K562 (cell line): ENCODE measurements around the gene RABL6. TPM values are rescaled to one million over a fixed set of nuclear protein-coding genes. Genes with fewer than 3 reads are reported as not detected.

Experiments used
- ATAC-seq: fragments of 200-7000 bp; cut with Tn5 transposase; 3 replicates; pipeline ENCODE4 v1.9.1; 2020; ENCODE audit warnings: moderate library complexity
- BruUV-seq: library from RNA; stranded (reverse); fragments of 400-500 nt; replicated peaks from 2 replicates; lab custom pipeline; 2021; lab: Mats Ljungman, UMichigan
- CTCF ChIA-PET: fragments of 300-600 bp; formaldehyde crosslinking; extraction: SDS; loops from one replicate; lab custom pipeline; 2021; ENCODE audit warnings: low intra/inter-chr PET ratio; lab: Yijun Ruan, JAX
- POLR2A ChIA-PET: fragments of 300-600, 350-650 bp; sonication (Branson Sonifier 250); formaldehyde crosslinking; extraction: SDS; loops from one replicate; lab custom pipeline; 2021; ENCODE audit warnings: antibody characterized with exemption, inconsistent platforms; lab: Yijun Ruan, JAX
- DNase-seq, 4 experiments: peaks; one replicate each; pipeline versions ENCODE4 v3.0.0 to v3.0.0-alpha.2; 2011 to 2018; ENCODE audit warnings: low spot score in 3 of 4, mixed read lengths in 3 of 4; ENCODE audit errors: extremely low read depth in 1 of 4
- FAIRE-seq: peaks from 2 replicates; lab custom pipeline; 2011; peaks lifted over from hg19 to GRCh38; lab: Jason Lieb, UNC
- H2AFZ ChIP-seq: 2 replicates; pipeline ENCODE4 v1.6.0; 2011; ENCODE audit warnings: low read depth, low read length, control low read depth, inconsistent platforms
- H3K27ac ChIP-seq: fragments of 200-600 bp; 3 replicates; pipeline ENCODE4 v1.8.0; 2011; ENCODE audit warnings: low read depth, mild to moderate bottlenecking, control low read depth, inconsistent platforms, low read length, moderate library complexity, mixed read lengths; ENCODE audit errors: extremely low read depth
- H3K27me3 ChIP-seq, 2 experiments: fragments of 300-600 bp in 1 of 2; 2 replicates in 1 of 2; 3 replicates in 1 of 2; pipeline versions ENCODE4 v1.6.0 to v1.8.0; 2011; ENCODE audit warnings: inconsistent platforms in 2 of 2, low read length in 2 of 2, mild to moderate bottlenecking in 1 of 2, mixed read lengths in 1 of 2, moderate library complexity in 1 of 2; ENCODE audit not compliant: control insufficient read depth in 2 of 2, insufficient read depth in 2 of 2
- H3K36me3 ChIP-seq: fragments of 300-600 bp; 3 replicates; pipeline ENCODE4 v1.8.0; 2011; ENCODE audit warnings: mild to moderate bottlenecking, low read length, inconsistent platforms; ENCODE audit not compliant: control insufficient read depth, insufficient read depth
- H3K4me1 ChIP-seq, 2 experiments: fragments of 200-600 bp in 1 of 2; replicated peaks in 1 of 2; 2 replicates in 1 of 2; 3 replicates in 1 of 2; pipeline versions ENCODE4 v1.5.1 to v1.8.0; 2011; ENCODE audit warnings: inconsistent platforms in 2 of 2, low read length in 2 of 2, mild to moderate bottlenecking in 1 of 2, mixed read lengths in 1 of 2, moderate library complexity in 1 of 2; ENCODE audit not compliant: control insufficient read depth in 2 of 2, insufficient read depth in 2 of 2
- H3K4me2 ChIP-seq: 2 replicates; pipeline ENCODE4 v1.6.1; 2011; ENCODE audit warnings: low read length, control low read depth, inconsistent platforms, mixed read lengths; ENCODE audit not compliant: insufficient read depth
- H3K4me3 ChIP-seq: fragments of 200-600 bp; sonication (generic), shearing (Covaris generic); 2 replicates; pipeline ENCODE4 v1.5.1; 2016; ENCODE audit warnings: control low read depth, inconsistent platforms
- H3K79me2 ChIP-seq: fragments of 200-600 bp; 3 replicates; pipeline ENCODE4 v1.8.0; 2011; ENCODE audit warnings: low read length, inconsistent platforms; ENCODE audit not compliant: control insufficient read depth, insufficient read depth
- H3K9ac ChIP-seq, 2 experiments: 2 replicates each; pipeline versions ENCODE4 v1.6.0 to v1.6.1; 2011; ENCODE audit warnings: low read depth in 2 of 2, low read length in 2 of 2, control low read depth in 1 of 2, inconsistent platforms in 1 of 2, mild to moderate bottlenecking in 1 of 2, mixed read lengths in 1 of 2; ENCODE audit not compliant: insufficient read depth in 1 of 2
- H3K9me1 ChIP-seq: one replicate; pipeline ENCODE4 v1.6.0; 2011; ENCODE audit warnings: inconsistent platforms, mild to moderate bottlenecking, low read length, moderate library complexity; ENCODE audit not compliant: control insufficient read depth, insufficient read depth
- H3K9me3 ChIP-seq: replicated peaks from 2 replicates; pipeline ENCODE4 v1.5.1; 2011; ENCODE audit warnings: low read depth, low read length, inconsistent platforms; ENCODE audit not compliant: control insufficient read depth, insufficient read depth
- H4K20me1 ChIP-seq: replicated peaks from 2 replicates; pipeline ENCODE4 v1.6.1; 2011; ENCODE audit warnings: low read length, inconsistent platforms, mixed read lengths; ENCODE audit not compliant: control insufficient read depth, insufficient read depth
- BRD9 ChIP-seq: fragments of 450-650 bp; IDR thresholded peaks from 2 replicates; pipeline ENCODE4 v1.6.1; 2018; ENCODE audit warnings: low read depth; ENCODE audit not compliant: partially characterized antibody
- ETV6 ChIP-seq, 3 experiments: fragments of 150-350 bp in 1 of 3; sonication (generic) in 1 of 3; formaldehyde crosslinking in 1 of 3; IDR thresholded peaks; 2 replicates each; pipeline versions ENCODE4 v1.6.1 to v1.8.0; 2014 to 2022; ENCODE audit warnings: borderline replicate concordance in 2 of 3, low read depth in 2 of 3, antibody characterized with exemption in 1 of 3, low read length in 1 of 3, mild to moderate bottlenecking in 1 of 3, missing genetic modification reagents in 1 of 3
- MEF2D ChIP-seq: conservative IDR thresholded peaks from 2 replicates; pipeline ENCODE4 v1.6.1; 2016; ENCODE audit warnings: low read depth, missing genetic modification characterization, missing compliant biosample characterization
- POLR2G ChIP-seq: fragments of 200-400 bp; formaldehyde crosslinking; IDR thresholded peaks from 2 replicates; pipeline ENCODE4 v1.6.1; 2017; ENCODE audit warnings: low read depth, mild to moderate bottlenecking, antibody characterized with exemption, low read length, moderate library complexity
- SMAD3 ChIP-seq: fragments of 450-650 bp; formaldehyde crosslinking; conservative IDR thresholded peaks from 2 replicates; pipeline ENCODE4 v1.4.0; 2020; ENCODE audit warnings: mild to moderate bottlenecking
- ZNF764 ChIP-seq: fragments of 250-450 bp; sonication (Bioruptor Pico); IDR thresholded peaks from 2 replicates; pipeline ENCODE4 v1.4.0; 2020; ENCODE audit warnings: low read depth, mild to moderate bottlenecking, moderate library complexity
- WGBS: fragments of 100-300 bp; shearing (Covaris generic); methylation state at CpG from one replicate; pipeline ENCODE4 v1.1.6; 2016; ENCODE audit warnings: low coverage, mixed read lengths; ENCODE audit not compliant: insufficient coverage; ENCODE audit errors: missing lambda C conversion rate; 5-methylcytosine and 5-hydroxymethylcytosine counted together
- in situ Hi-C: fragments of 300-500 bp; cut with MboI; formaldehyde crosslinking; loops from 4 replicates; pipeline ENCODE4 v1.15.0; 2018; ENCODE audit warnings: inconsistent platforms, mixed read lengths
- intact Hi-C: fragments of 100-400 bp; cut with micrococcal nuclease; formaldehyde crosslinking; loops from 2 replicates; pipeline ENCODE4 v1.14.2; 2022
- polyA plus RNA-seq, 8 experiments: library from polyadenylated mRNA; depleted of rRNA in 4 of 8; stranded (reverse) in 5 of 8; unstranded in 3 of 8; fragments of >200 nt; fragmentation: Nextera tagmentation in 2 of 8; fragmentation: Illumina TruSeq in 1 of 8; extraction: Ambion mirVana in 2 of 8; extraction: Trizol in 1 of 8; gene quantifications; 2 replicates each; pipeline versions ENCODE4 v1.2.1 to v1.2.3, GENCODE V29; 2011 to 2014; ENCODE audit warnings: inconsistent platforms in 1 of 8, missing spikeins in 1 of 8
- total RNA-seq, 7 experiments: library from RNA; depleted of rRNA in 6 of 7; stranded (reverse); fragments of >200 nt in 6 of 7; fragmentation: Illumina TruSeq in 2 of 7; extraction: Trizol in 2 of 7; gene quantifications; 2 replicates each; pipeline versions ENCODE4 v1.2.1 to v1.2.3, GENCODE V29; 2011 to 2021; ENCODE audit warnings: low replicate concordance in 1 of 7
- TF ChIP-seq, protein P1 (sequence below): sonication (generic); formaldehyde crosslinking; IDR thresholded peaks from 2 replicates; pipeline ENCODE4 v1.8.1; 2023; ENCODE audit warnings: mild to moderate bottlenecking, missing genetic modification reagents

The RABL6 gene
- total and polyA plus RNA-seq, 9 of the 15 experiments (the other 6 are each of a cell fraction or from before 2014, with no cell fraction given): 5.6 to 181 (median 84.5) TPM

DNA sequence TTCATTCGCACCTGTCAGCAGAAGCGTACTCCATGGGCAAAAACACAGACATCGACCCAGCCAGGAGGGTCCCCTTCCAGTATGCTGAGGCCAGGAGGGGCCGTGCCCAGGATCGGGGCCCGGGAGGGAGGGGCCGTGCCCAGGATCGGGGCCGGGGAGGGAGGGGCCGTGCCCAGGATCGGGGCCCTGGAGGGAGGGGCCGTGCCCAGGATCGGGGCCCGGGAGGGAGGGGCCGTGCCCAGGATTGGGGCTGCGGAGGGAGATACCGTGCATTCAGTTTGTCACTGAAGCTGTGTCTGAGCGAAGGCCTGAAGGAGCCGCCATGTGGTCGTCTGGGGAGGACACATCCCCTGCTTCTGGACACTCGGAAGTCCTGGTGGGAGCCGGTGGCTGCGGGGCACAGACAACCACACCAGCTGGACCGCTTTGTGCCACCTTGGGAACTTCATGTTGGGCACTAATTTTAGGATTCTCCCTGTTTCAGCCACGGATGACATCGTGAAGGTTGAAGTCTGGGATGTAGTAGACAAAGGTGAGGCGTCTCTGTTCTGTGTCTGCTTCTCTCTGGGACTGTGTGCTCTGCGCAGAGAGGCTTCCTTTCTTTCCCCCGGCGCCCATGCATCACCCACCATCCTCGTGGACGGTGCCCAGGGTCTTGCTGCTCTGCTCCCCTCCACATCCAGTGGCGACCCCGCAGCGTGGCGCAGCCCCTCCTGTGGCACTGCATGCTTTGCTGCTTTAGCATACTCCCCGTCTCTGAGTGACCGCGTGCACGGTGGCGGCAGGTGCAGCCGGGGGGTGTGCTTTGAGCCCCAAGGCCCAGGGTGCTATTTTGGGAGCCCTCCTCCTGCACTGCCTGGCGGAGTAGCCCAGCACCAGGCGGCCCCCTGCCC, 17.8 kb downstream of the RABL6 start:
- Histone ChIP-seq H3K4me1 (peaks cover 0 to 47% of the 10 kb centered on the region in 2 experiments; a peak in 2 of 5 replicates), H4K20me1 (no peaks in the 10 kb centered on the region; the same call in 1 of the 2 replicates), H3K27me3 (no peaks in the 10 kb centered on the region), H3K4me3 (no peak overlapping the region), H3K9me1 (no peaks in the 10 kb centered on the region), H3K4me2 (no peak overlapping the region), H3K27ac (no peak overlapping the region), H3K79me2 (peaks cover 21% of the 10 kb centered on the region), H2AFZ (no peak overlapping the region), H3K36me3 (peaks cover 85% of the 10 kb centered on the region), H3K9ac (peak overlapping the region in 1 of 2 experiments; percentile 52; a peak in 1 of 4 replicates), H3K9me3 (no peaks in the 10 kb centered on the region)
- 92% methylated on average over 25 of the region's 44 CpGs for WGBS
- no peak for TF ChIP-seq BRD9
- TF ChIP-seq MEF2D: no peak
- 0 out of 2 replicates have a peak, but pooled peaks have one; percentile 44 for TF ChIP-seq POLR2G
- TF ChIP-seq ZNF764: no peak
- TF ChIP-seq, protein P1, sequence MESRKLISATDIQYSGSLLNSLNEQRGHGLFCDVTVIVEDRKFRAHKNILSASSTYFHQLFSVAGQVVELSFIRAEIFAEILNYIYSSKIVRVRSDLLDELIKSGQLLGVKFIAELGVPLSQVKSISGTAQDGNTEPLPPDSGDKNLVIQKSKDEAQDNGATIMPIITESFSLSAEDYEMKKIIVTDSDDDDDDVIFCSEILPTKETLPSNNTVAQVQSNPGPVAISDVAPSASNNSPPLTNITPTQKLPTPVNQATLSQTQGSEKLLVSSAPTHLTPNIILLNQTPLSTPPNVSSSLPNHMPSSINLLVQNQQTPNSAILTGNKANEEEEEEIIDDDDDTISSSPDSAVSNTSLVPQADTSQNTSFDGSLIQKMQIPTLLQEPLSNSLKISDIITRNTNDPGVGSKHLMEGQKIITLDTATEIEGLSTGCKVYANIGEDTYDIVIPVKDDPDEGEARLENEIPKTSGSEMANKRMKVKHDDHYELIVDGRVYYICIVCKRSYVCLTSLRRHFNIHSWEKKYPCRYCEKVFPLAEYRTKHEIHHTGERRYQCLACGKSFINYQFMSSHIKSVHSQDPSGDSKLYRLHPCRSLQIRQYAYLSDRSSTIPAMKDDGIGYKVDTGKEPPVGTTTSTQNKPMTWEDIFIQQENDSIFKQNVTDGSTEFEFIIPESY (CRISPR knock-in tag): 0 out of 2 replicates have a peak, but pooled peaks have one; percentile 13
- no peak for TF ChIP-seq ETV6 (IDR thresholded peaks at IDR 0.05; ENCODE audit: borderline replicate concordance in 1 of 2, low read depth in 2 of 2, low read length in 1 of 2)
- TF ChIP-seq ETV6 (CRISPR knock-in tag; IDR thresholded peaks at IDR 0.05; ENCODE audit: borderline replicate concordance): no peak
- TF ChIP-seq SMAD3 (CRISPR knock-in tag): no peak
- FAIRE-seq: no peak
- DNase-seq: no peak
- in situ Hi-C loops: no loop called here
- ChIA-PET POLR2A (interaction anchor here (1.1 kb wide), 1 partner anchor 11 kb away, joined by 3 read pairs; no protein-coding TSS in a partner anchor), CTCF (no interaction called here)
- no TSS peak for BruUV-seq
- intact Hi-C loops: no loop called here
- no peak for ATAC-seq
